ENCODE data around the gene ARID5B.
A peak's percentile ranks its signal among the peaks of the same experiment; 100 is the strongest.

- TF ChIP-seq CTCF (IDR thresholded peaks at IDR 0.05; ENCODE audit: extremely low read depth in 1 of 2, insufficient read depth in 1 of 2, low read depth in 1 of 2, low read length in 2 of 2) (peak; percentile 69 to 73), MAX (IDR thresholded peaks at IDR 0.05; ENCODE audit: insufficient read depth, insufficient read length) (no peak), EZH2 (IDR thresholded peaks at IDR 0.05; ENCODE audit: borderline replicate concordance, low read depth, low read length, severe bottlenecking) (no peak), POLR2A (IDR thresholded peaks at IDR 0.05; ENCODE audit: low read depth, low read length) (no peak), GATA2 (IDR thresholded peaks at IDR 0.05; ENCODE audit: insufficient read depth, insufficient read length, low read depth, low read length) (no peak), JUN (IDR thresholded peaks at IDR 0.05; ENCODE audit: borderline replicate concordance, insufficient read depth, insufficient read length, low read depth) (no peak), MYC (IDR thresholded peaks at IDR 0.05; ENCODE audit: low read depth, low read length) (no peak), POLR2AphosphoS5 (IDR thresholded peaks at IDR 0.05; ENCODE audit: insufficient read depth, low read depth, low read length) (no peak), FOS (IDR thresholded peaks at IDR 0.05; ENCODE audit: borderline replicate concordance, insufficient read depth, low read length) (no peak)
Measured at GRCh38 chr10:61896854-61897661, 4.4 kb upstream of the ARID5B start.

Data from endothelial cell of umbilical vein (primary cell).